Aorta (tissue), 5 donors: ENCODE results near the gene PCDHGA2. TPM values are rescaled to one million over a fixed set of nuclear protein-coding genes. Genes with fewer than 3 reads are reported as not detected.
"Not testable (repeated sequence)": the region's sequence is repeated elsewhere in the genome, so short reads cannot be mapped to it uniquely, and the experiment has no call there.

Experiments used
- ATAC-seq: fragments of 200-7000 bp; cut with Tn5 transposase; one replicate; pipeline ENCODE4 v1.9.1; 2022; ENCODE audit warnings: moderate library complexity; ENCODE audit not compliant: low FRiP score
- DNase-seq, 2 donors: peaks; one replicate each; pipeline ENCODE4 v3.0.0-alpha.2; 2020
- H3K27ac ChIP-seq, 2 donors: one replicate each; pipeline ENCODE4 v1.5.1; 2013; ENCODE audit warnings: low read length in 2 of 2, mild to moderate bottlenecking in 2 of 2, moderate library complexity in 2 of 2, control low read depth in 1 of 2, inconsistent platforms in 1 of 2, low read depth in 1 of 2
- H3K27me3 ChIP-seq, 2 donors: one replicate each; pipeline ENCODE4 v1.6.1; 2013; ENCODE audit warnings: control low read depth in 1 of 2, low read length in 1 of 2, mild to moderate bottlenecking in 1 of 2, moderate library complexity in 1 of 2; ENCODE audit not compliant: insufficient read depth in 2 of 2, control insufficient read depth in 1 of 2
- H3K36me3 ChIP-seq, 2 donors: one replicate each; pipeline ENCODE4 v1.6.1; 2013; ENCODE audit warnings: control low read depth in 1 of 2, low read length in 1 of 2, mild to moderate bottlenecking in 1 of 2; ENCODE audit not compliant: insufficient read depth in 2 of 2, control insufficient read depth in 1 of 2
- H3K4me1 ChIP-seq, 2 donors: one replicate each; pipeline ENCODE4 v1.6.1; 2013; ENCODE audit warnings: low read length in 2 of 2, control low read depth in 1 of 2, mild to moderate bottlenecking in 1 of 2, moderate library complexity in 1 of 2; ENCODE audit not compliant: insufficient read depth in 2 of 2, control insufficient read depth in 1 of 2
- H3K4me3 ChIP-seq, 2 donors: one replicate each; pipeline ENCODE4 v1.5.1; 2013; ENCODE audit warnings: low read length in 2 of 2, control low read depth in 1 of 2, mild to moderate bottlenecking in 1 of 2
- H3K9me3 ChIP-seq: one replicate; pipeline ENCODE4 v1.6.1; 2013; ENCODE audit warnings: mild to moderate bottlenecking, low read length; ENCODE audit not compliant: control insufficient read depth
- whole genome bisulfite sequencing, 2 donors: extraction: QIAGEN DNeasy Blood & Tissue Kit; methylation state at CpG; one replicate each; pipeline ENCODE4 v1.1.7; 2013; 5-methylcytosine and 5-hydroxymethylcytosine counted together
- intact Hi-C, 2 donors: fragments of 100-400 bp; cut with DNase I; formaldehyde crosslinking; loops; one replicate each; pipeline versions ENCODE4 v1.14.2 to v1.15.0; 2022
- polyA plus RNA-seq, 2 donors: library from polyadenylated mRNA; stranded (reverse); fragments of 200-250 nt; gene quantifications; one replicate each; pipeline ENCODE4 v1.2.3, GENCODE V29; 2013
- total RNA-seq, 2 donors: library from RNA; stranded (reverse); fragmentation: NEBNext Ultra II Directional; extraction: Animal tissue kit (Norgen Biotek cat#: 25700); gene quantifications; one replicate each; pipeline ENCODE4 v1.2.1, GENCODE V29; 2021
- donor health status: healthy with polysubstance abuse.
- donor health status: Bipolar disorder and iron deficiency.
- donor health status: DM: no; HTN: no; CAD: no.
- donor health status: DM: no; HTN: no; CAD: no.
- donor health status: DM: yes; HTN: yes; CAD: no.

Gene PCDHGA2
- total and polyA plus RNA-seq, 4 donors = 0.75 to 10.6 (median 5.2) TPM

DNA sequence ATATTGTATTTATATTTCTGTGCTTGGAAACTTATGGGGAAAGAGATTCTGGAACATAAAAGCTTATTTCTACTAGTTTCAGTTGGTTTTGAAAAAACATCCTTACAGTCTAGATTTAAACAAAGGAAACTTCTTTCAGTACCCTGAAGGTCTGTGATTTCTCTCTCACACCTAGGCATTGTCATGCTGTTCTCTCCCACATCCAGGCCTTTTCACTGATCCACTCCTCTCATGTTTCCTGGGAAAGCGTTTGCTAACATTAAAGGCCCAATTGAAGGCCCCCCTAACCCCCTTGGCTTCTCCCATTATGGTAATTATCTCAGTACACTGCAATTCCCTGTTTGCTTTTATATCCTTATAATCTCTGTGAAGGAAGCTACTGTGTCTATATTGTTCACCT lies 4.2 kb downstream of the PCDHGA2 start:
- WGBS, 2 donors = 9 to 24% methylated on average over 1 of the region's 1 CpG
- ATAC-seq = no peak
- Histone ChIP-seq H3K4me1 (no peaks in the 10 kb centered on the region), H3K36me3 (no peaks in the 10 kb centered on the region), H3K27me3 (peaks cover 0 to 1% of the 10 kb centered on the region in 2 donors), H3K27ac (no peak overlapping the region), H3K9me3 (peaks cover 42% of the 10 kb centered on the region), H3K4me3 (no peak overlapping the region)
- DNase-seq = no peak
- intact Hi-C loops = no loop called here

DNA sequence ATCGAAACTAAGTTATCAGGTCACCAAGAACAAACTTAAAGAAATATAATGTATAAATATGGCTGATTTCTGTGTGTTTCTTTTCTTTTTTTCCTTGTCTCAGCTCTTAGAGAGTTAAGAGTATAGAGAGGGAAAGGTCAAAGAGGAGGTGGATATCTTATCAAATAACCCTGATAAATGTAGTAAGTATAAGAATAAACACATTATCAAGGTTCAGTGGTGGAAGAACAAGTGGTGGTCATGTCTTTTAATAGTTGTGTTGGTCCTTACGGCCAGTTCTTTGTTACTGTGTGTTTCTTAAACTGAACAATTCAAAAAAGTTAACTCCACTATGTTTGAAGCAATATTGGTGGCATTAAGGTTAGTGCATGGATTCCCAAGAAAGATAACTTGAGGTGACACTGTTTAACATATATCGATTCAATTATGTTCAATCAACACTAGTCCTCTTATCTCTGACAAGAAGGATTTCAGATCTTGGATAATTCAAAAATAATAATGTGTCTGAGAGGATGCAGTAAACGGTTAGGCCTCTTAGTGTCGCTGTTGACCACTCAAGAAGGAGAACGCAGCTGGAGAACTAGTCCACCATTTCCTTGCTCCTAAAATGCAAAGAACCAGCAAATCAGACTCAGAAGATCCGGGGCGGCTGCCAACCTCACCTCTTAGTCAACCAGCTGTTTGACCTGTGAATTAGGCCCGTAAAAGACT lies 4.8 kb downstream of the PCDHGA2 start, which contains the start of gene PCDHGA3:
Gene PCDHGA3, plus strand, starts transcription at position 588 of the 711 bp plus-strand sequence. CDS start 205 bp downstream, outside the sequence.
- intact Hi-C loops = no loop called here
- Histone ChIP-seq H3K9me3 (peaks cover 40% of the 10 kb centered on the region), H3K27ac (no peak within 1 kb of the TSS), H3K4me1 (no peaks in the 10 kb centered on the region), H3K4me3 (peak within 1 kb of the TSS; percentile 29 to 35), H3K27me3 (peaks cover 0 to 1% of the 10 kb centered on the region in 2 donors), H3K36me3 (no peaks in the 10 kb centered on the region)
- DNase-seq (no peak), ATAC-seq (no peak)
- 23 to 25% methylated on average over 9 of the region's 9 CpGs for WGBS, 2 donors

DNA sequence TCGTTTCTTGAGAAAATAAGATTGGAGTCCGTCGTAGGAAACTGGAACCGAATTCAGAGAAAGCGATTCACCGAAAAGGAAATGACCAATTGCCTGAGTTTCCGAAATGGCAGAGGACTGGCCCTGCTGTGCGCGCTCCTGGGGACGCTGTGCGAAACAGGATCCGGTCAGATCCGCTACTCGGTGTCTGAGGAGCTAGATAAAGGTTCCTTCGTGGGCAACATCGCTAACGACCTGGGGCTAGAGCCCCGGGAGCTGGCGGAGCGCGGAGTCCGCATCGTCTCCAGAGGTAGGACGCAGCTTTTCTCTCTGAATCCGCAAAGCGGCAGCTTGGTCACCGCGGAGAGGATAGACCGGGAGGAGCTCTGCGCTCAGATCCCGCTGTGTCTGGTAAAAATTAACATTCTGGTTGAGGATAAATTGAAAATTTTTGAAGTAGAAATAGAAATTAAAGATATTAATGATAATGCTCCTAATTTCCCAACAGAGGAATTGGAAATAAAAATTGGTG lies 5.4 kb downstream of the PCDHGA2 start:
- no peak for ATAC-seq

DNA sequence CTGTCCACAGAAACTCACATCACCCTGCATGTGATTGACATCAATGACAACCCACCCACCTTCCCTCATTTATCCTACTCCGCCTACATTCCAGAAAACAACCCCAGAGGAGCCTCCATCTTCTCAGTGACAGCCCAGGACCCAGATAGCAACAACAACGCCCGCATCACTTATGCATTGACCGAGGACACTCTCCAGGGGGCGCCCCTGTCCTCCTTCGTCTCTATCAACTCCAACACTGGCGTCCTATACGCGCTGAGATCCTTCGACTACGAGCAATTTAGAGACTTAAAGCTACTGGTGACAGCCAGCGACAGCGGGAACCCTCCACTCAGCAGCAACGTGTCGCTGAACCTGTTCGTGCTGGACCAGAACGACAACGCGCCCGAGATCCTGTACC lies 6.8 kb downstream of the PCDHGA2 start:
- intact Hi-C loops = no loop called here
- Histone ChIP-seq H3K4me3 (no peak overlapping the region), H3K9me3 (peaks cover 36% of the 10 kb centered on the region), H3K4me1 (no peaks in the 10 kb centered on the region), H3K36me3 (no peaks in the 10 kb centered on the region), H3K27ac (no peak overlapping the region), H3K27me3 (peaks cover 0 to 1% of the 10 kb centered on the region in 2 donors)
- 26 to 33% methylated on average over 20 of the region's 20 CpGs for WGBS, 2 donors
- ATAC-seq = no peak
- no peak for DNase-seq

More for the DNA sequence above, 5.4 kb downstream of the PCDHGA2 start:
- Histone ChIP-seq H3K9me3 (peaks cover 36% of the 10 kb centered on the region), H3K27me3 (peaks cover 0 to 1% of the 10 kb centered on the region in 2 donors), H3K27ac (no peak overlapping the region), H3K4me1 (no peaks in the 10 kb centered on the region), H3K36me3 (no peaks in the 10 kb centered on the region), H3K4me3 (peak overlapping the region; percentile 29 to 35)
- DNase-seq = no peak
- WGBS, 2 donors = 19 to 23% methylated on average over 31 of the region's 31 CpGs
- intact Hi-C loops = no loop called here

DNA sequence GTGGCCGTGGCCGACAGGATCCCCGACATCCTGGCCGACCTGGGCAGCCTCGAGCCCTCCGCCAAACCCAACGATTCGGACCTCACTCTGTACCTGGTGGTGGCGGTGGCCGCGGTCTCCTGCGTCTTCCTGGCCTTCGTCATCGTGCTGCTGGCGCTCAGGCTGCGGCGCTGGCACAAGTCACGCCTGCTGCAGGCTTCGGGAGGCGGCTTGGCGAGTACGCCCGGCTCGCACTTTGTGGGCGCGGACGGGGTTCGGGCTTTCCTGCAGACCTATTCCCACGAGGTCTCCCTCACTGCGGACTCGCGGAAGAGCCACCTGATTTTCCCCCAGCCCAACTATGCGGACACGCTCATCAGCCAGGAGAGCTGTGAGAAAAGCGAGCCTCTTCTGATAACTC lies 7.5 kb downstream of the PCDHGA2 start:
- DNase-seq, H3K4me3 ChIP-seq, H3K27me3 ChIP-seq, ATAC-seq, H3K4me1 ChIP-seq, H3K36me3 ChIP-seq, H3K27ac ChIP-seq, intact Hi-C loops: not testable (repeated sequence)
- 32 to 37% methylated on average over 26 to 29 of the region's 35 CpGs for WGBS, 2 donors
- H3K9me3 ChIP-seq = peaks cover 33% of the 10 kb centered on the region

DNA sequence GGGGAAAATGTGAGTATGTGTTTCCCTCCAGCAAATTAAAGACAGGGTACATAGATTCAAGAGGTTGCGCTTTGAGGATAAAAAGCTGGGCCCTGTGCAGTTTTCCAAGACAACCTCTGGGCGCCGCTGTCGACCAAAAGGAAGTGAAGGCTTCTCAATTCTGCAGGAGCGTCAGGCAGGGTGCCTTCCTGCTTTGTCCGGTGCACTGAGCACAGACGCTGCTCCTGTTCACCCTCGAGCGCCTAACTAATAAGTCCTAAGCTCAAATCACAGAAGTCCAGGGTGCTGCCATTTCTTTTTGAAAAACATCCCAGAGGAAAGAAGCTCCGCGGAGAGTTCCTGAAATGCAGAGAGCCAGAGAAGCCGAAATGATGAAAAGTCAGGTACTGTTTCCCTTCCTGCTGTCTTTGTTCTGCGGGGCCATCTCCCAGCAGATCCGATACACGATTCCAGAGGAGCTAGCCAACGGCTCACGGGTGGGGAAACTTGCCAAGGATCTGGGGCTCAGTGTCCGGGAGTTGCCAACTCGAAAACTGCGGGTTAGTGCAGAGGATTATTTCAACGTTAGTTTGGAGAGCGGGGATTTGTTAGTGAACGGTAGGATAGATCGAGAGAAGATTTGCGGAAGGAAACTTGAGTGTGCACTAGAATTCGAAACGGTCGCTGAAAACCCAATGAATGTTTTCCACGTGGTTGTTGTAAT lies 11.5 kb downstream of the PCDHGA2 start, which contains the start of gene PCDHGB1:
Gene PCDHGB1, plus strand, starts transcription at position 183 of the 703 bp plus-strand sequence. Its CDS starts 162 bp downstream, at position 345.
- H3K4me1 ChIP-seq = no peaks in the 10 kb centered on the region
- H3K36me3 ChIP-seq = no peaks in the 10 kb centered on the region
- peaks cover 34% of the 10 kb centered on the region for H3K9me3 ChIP-seq
- WGBS, 2 donors = 21 to 23% methylated on average over 29 of the region's 29 CpGs
- ATAC-seq = no peak
- intact Hi-C loops = loop anchor here in 1 of 2 donors (10.0 kb wide), 1 partner anchor 115 kb away; no protein-coding TSS in a partner anchor
- H3K4me3 ChIP-seq = no peak within 1 kb of the TSS
- H3K27ac ChIP-seq = no peak within 1 kb of the TSS
- DNase-seq = peak in 1 of 2 donors; percentile 62
- no peaks in the 10 kb centered on the region for H3K27me3 ChIP-seq

DNA sequence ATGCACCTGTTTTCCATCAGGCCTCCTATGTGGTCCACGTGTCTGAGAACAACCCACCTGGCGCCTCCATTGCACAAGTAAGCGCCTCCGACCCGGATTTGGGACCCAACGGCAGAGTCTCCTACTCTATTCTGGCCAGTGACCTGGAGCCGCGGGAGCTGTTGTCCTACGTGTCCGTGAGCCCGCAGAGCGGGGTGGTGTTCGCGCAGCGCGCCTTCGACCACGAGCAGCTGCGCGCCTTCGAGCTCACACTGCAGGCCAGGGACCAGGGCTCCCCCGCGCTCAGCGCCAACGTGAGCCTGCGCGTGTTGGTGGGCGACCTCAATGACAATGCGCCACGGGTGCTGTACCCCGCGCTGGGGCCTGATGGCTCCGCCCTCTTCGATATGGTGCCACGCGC lies 13.0 kb downstream of the PCDHGA2 start:
- peak in 1 of 2 donors; percentile 44 for DNase-seq
- WGBS, 2 donors = 28 to 29% methylated on average over 27 to 36 of the region's 36 CpGs
- no peaks in the 10 kb centered on the region for H3K36me3 ChIP-seq
- no peak overlapping the region for H3K27ac ChIP-seq
- no peaks in the 10 kb centered on the region for H3K27me3 ChIP-seq
- no peaks in the 10 kb centered on the region for H3K4me1 ChIP-seq
- peaks cover 35% of the 10 kb centered on the region for H3K9me3 ChIP-seq
- intact Hi-C loops = loop anchor here in 1 of 2 donors (10.0 kb wide), 1 partner anchor 117 kb away; no protein-coding TSS in a partner anchor
- no peak for ATAC-seq
- peak overlapping the region in 1 of 2 donors; percentile 38 for H3K4me3 ChIP-seq

DNA sequence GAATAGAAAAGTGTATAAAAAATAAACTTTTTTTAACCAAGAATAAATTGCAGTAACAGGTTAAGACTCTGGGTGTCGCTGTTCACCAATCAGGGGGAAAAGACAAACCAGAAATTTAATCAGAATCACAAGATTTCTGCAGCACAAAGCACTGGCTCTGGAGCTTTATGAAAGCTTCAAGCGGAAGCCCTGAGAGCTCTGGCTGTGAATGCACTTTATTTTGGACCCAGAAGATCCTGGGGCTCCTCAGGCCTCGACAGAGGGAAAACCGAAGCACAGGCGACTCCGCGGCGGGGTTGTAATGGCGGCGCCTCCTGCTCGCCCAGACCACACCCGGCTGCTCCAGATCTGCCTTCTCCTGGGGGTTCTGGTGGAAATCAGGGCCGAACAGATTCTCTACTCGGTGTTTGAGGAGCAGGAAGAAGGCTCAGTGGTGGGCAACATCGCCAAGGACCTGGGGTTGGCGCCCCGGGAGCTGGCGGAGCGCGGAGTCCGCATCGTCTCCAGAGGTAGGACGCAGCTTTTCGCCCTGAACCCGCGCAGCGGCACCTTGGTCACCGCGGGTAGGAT lies 16.4 kb downstream of the PCDHGA2 start, which contains the start of gene PCDHGA4:
Gene PCDHGA4, plus strand, starts transcription at position 122 of the 570 bp plus-strand sequence. Its CDS starts 87 bp downstream, at position 209.
- H3K27ac ChIP-seq = no peak within 1 kb of the TSS
- WGBS, 2 donors = 7 to 15% methylated on average over 29 of the region's 29 CpGs
- H3K36me3 ChIP-seq = no peaks in the 10 kb centered on the region
- H3K4me1 ChIP-seq = no peaks in the 10 kb centered on the region
- DNase-seq (peak in 1 of 2 donors; percentile 59), ATAC-seq (no peak)
- no peaks in the 10 kb centered on the region for H3K27me3 ChIP-seq
- H3K4me3 ChIP-seq = no peak within 1 kb of the TSS
- H3K9me3 ChIP-seq = peaks cover 40% of the 10 kb centered on the region
- intact Hi-C loops = loop anchor here in 1 of 2 donors (10.0 kb wide), 1 partner anchor 120 kb away; no protein-coding TSS in a partner anchor
